H9 (cell line): ENCODE results near the gene CKS1B. TPM values are rescaled to one million over a fixed set of nuclear protein-coding genes. Genes with fewer than 3 reads are reported as not detected.
A peak's percentile ranks its signal among the peaks of the same experiment; 100 is the strongest.

Experiments used
- DNase-seq: peaks from one replicate; pipeline ENCODE4 v3.0.0-alpha.2; 2017
- H2AFZ ChIP-seq: one replicate; pipeline ENCODE4 v1.6.1; 2013; ENCODE audit warnings: mild to moderate bottlenecking, low read length, control low read depth, moderate library complexity
- H2AK5ac ChIP-seq: 2 replicates; pipeline ENCODE4 v1.6.1; 2013; ENCODE audit warnings: low read length, control low read depth, mixed read lengths; ENCODE audit not compliant: insufficient read length
- H2BK120ac ChIP-seq: one replicate; pipeline ENCODE4 v1.6.1; 2013; ENCODE audit warnings: low read depth, mild to moderate bottlenecking, low read length, control low read depth, inconsistent platforms; ENCODE audit not compliant: poor library complexity, severe bottlenecking
- H2BK12ac ChIP-seq: 2 replicates; pipeline ENCODE4 v1.6.1; 2013; ENCODE audit warnings: low read length, control low read depth, mixed read lengths, low read depth; ENCODE audit not compliant: insufficient read length
- H2BK15ac ChIP-seq: 2 replicates; pipeline ENCODE4 v1.6.1; 2013; ENCODE audit warnings: low read depth, low read length, control low read depth
- H2BK20ac ChIP-seq: one replicate; pipeline ENCODE4 v1.6.1; 2013; ENCODE audit warnings: low read depth, mild to moderate bottlenecking, low read length, control low read depth, inconsistent platforms; ENCODE audit not compliant: poor library complexity, severe bottlenecking
- H2BK5ac ChIP-seq: 2 replicates; pipeline ENCODE4 v1.6.1; 2013; ENCODE audit warnings: low read length, control low read depth, mixed read lengths; ENCODE audit not compliant: insufficient read length
- H3K14ac ChIP-seq: 2 replicates; pipeline ENCODE4 v1.6.1; 2013; ENCODE audit warnings: low read length, control low read depth; ENCODE audit not compliant: insufficient read depth
- H3K18ac ChIP-seq: 2 replicates; pipeline ENCODE4 v1.6.1; 2013; ENCODE audit warnings: low read depth, mild to moderate bottlenecking, mixed read lengths, low read length, control low read depth; ENCODE audit not compliant: insufficient read length
- H3K23ac ChIP-seq: 2 replicates; pipeline ENCODE4 v1.6.1; 2013; ENCODE audit warnings: low read length, control low read depth, mixed read lengths, low read depth; ENCODE audit not compliant: insufficient read length
- H3K23me2 ChIP-seq: 2 replicates; pipeline ENCODE4 v1.6.1; 2013; ENCODE audit warnings: low read depth, mild to moderate bottlenecking, mixed read lengths, low read length, control low read depth; ENCODE audit not compliant: insufficient read length, poor library complexity, severe bottlenecking
- H3K27ac ChIP-seq: 2 replicates; pipeline ENCODE4 v1.5.1; 2013; ENCODE audit warnings: low read length, control low read depth, mixed read lengths, low read depth; ENCODE audit not compliant: insufficient read length
- H3K27me3 ChIP-seq: 2 replicates; pipeline ENCODE4 v1.6.1; 2013; ENCODE audit warnings: low read length, control low read depth, inconsistent platforms; ENCODE audit not compliant: insufficient read depth
- H3K4ac ChIP-seq: 2 replicates; pipeline ENCODE4 v1.6.1; 2013; ENCODE audit warnings: low read depth, mild to moderate bottlenecking, control low read depth, inconsistent platforms, low read length, moderate library complexity
- H3K4me1 ChIP-seq: 2 replicates; pipeline ENCODE4 v1.6.1; 2013; ENCODE audit warnings: low read length, control low read depth, inconsistent platforms; ENCODE audit not compliant: insufficient read depth
- H3K4me2 ChIP-seq: 2 replicates; pipeline ENCODE4 v1.6.1; 2013; ENCODE audit warnings: low read length, control low read depth, mixed read lengths; ENCODE audit not compliant: insufficient read length, insufficient read depth
- H3K56ac ChIP-seq: 2 replicates; pipeline ENCODE4 v1.6.1; 2013; ENCODE audit warnings: low read depth, mild to moderate bottlenecking, mixed read lengths, low read length, control low read depth; ENCODE audit not compliant: insufficient read length
- H3K79me1 ChIP-seq: 2 replicates; pipeline ENCODE4 v1.6.1; 2013; ENCODE audit warnings: low read depth, mild to moderate bottlenecking, moderate library complexity, low read length, control low read depth, inconsistent platforms; ENCODE audit not compliant: insufficient read depth, poor library complexity, severe bottlenecking
- H3K79me2 ChIP-seq: 2 replicates; pipeline ENCODE4 v1.6.1; 2013; ENCODE audit warnings: low read length, control low read depth, inconsistent platforms; ENCODE audit not compliant: insufficient read depth
- H3K9ac ChIP-seq: 2 replicates; pipeline ENCODE4 v1.6.1; 2013; ENCODE audit warnings: low read length, control low read depth, mixed read lengths; ENCODE audit not compliant: insufficient read length; ENCODE audit errors: extremely low read depth
- H3K9me3 ChIP-seq: one replicate; pipeline ENCODE4 v1.6.1; 2013; ENCODE audit warnings: low read depth, low read length, inconsistent platforms; ENCODE audit not compliant: control insufficient read depth
- H3T11ph ChIP-seq: one replicate; pipeline ENCODE4 v1.6.1; 2013; ENCODE audit warnings: mild to moderate bottlenecking, low read length, control low read depth, inconsistent platforms
- H4K20me1 ChIP-seq: one replicate; pipeline ENCODE4 v1.6.1; 2013; ENCODE audit not compliant: control insufficient read depth, insufficient read length, insufficient read depth
- H4K5ac ChIP-seq: 2 replicates; pipeline ENCODE4 v1.6.1; 2013; ENCODE audit warnings: low read depth, mild to moderate bottlenecking, mixed read lengths, low read length, control low read depth; ENCODE audit not compliant: insufficient read length
- H4K8ac ChIP-seq: replicated peaks from 2 replicates; pipeline ENCODE4 v1.6.1; 2013; ENCODE audit warnings: low read length, control low read depth, mixed read lengths, low read depth; ENCODE audit not compliant: insufficient read length
- H4K91ac ChIP-seq: 2 replicates; pipeline ENCODE4 v1.6.1; 2013; ENCODE audit warnings: low read depth, mild to moderate bottlenecking, moderate library complexity, mixed read lengths, low read length, control low read depth; ENCODE audit not compliant: insufficient read length
- H3K27ac Mint-ChIP-seq, 3 experiments: 2 replicates in 2 of 3; 3 replicates in 1 of 3; pipeline ENCODE4 v1.8.0; 2020 to 2021; ENCODE audit warnings: mixed read lengths in 3 of 3, mild to moderate bottlenecking in 1 of 3, moderate library complexity in 1 of 3
- H3K27me3 Mint-ChIP-seq: 2 replicates; pipeline ENCODE4 v1.8.0; 2021; ENCODE audit warnings: low read depth, mild to moderate bottlenecking, moderate library complexity, mixed read lengths
- H3K36me3 Mint-ChIP-seq, 3 experiments: 2 replicates in 2 of 3; 3 replicates in 1 of 3; pipeline ENCODE4 v1.8.0; 2020 to 2021; ENCODE audit warnings: low read depth in 3 of 3, mixed read lengths in 3 of 3; ENCODE audit not compliant: insufficient read depth in 1 of 3
- H3K4me1 Mint-ChIP-seq, 2 experiments: 2 replicates each; pipeline ENCODE4 v1.8.0; 2020; ENCODE audit warnings: mixed read lengths in 2 of 2
- H3K4me3 Mint-ChIP-seq, 2 experiments: 2 replicates in 1 of 2; 3 replicates in 1 of 2; pipeline ENCODE4 v1.8.0; 2020 to 2021; ENCODE audit warnings: mild to moderate bottlenecking in 2 of 2, mixed read lengths in 2 of 2, moderate library complexity in 1 of 2
- H3K9me3 Mint-ChIP-seq, 2 experiments: 2 replicates in 1 of 2; 3 replicates in 1 of 2; pipeline ENCODE4 v1.8.0; 2020; ENCODE audit warnings: mild to moderate bottlenecking in 2 of 2, mixed read lengths in 2 of 2, moderate library complexity in 1 of 2
- CTCF ChIP-seq: fragments of 200-600 bp; sonication (generic); conservative IDR thresholded peaks from 3 replicates; pipeline ENCODE4 v1.8.0; 2021; ENCODE audit warnings: antibody characterized with exemption, mild to moderate bottlenecking
- WGBS: extraction: QIAGEN DNeasy Blood & Tissue Kit; methylation state at CpG from one replicate; pipeline ENCODE4 v1.1.7; 2013; ENCODE audit warnings: missing lambda C conversion rate, low lambda C conversion rate, mixed read lengths; ENCODE audit not compliant: insufficient read length; ENCODE audit errors: extremely low coverage; 5-methylcytosine and 5-hydroxymethylcytosine counted together
- total RNA-seq: library from RNA; stranded (reverse); gene quantifications from 2 replicates; pipeline ENCODE4 v1.2.1, GENCODE V29; 2021

CKS1B gene
- total RNA-seq, 1 experiment from 2014 or later, result 279 TPM

- no CpG with 5 or more reads among the region's 17 CpGs for WGBS
- Histone ChIP-seq H4K91ac (no peak overlapping the region), H3K79me1 (no peaks in the 10 kb centered on the region), H2AK5ac (no peak overlapping the region), H3K14ac (no peak overlapping the region), H4K8ac (no peak overlapping the region), H3K9me3 (no peaks in the 10 kb centered on the region), H3T11ph (no peak overlapping the region), H2BK120ac (no peak overlapping the region), H2BK5ac (no peak overlapping the region), H3K27ac (no peak overlapping the region), H3K23ac (no peak overlapping the region), H2AFZ (no peak overlapping the region), H3K79me2 (no peaks in the 10 kb centered on the region), H3K56ac (no peak overlapping the region), H4K20me1 (no peaks in the 10 kb centered on the region), H3K9ac (no peak overlapping the region), H3K23me2 (no peaks in the 10 kb centered on the region), H4K5ac (no peak overlapping the region), H2BK12ac (no peak overlapping the region), H3K4me2 (no peak overlapping the region), H3K4me1 (peaks cover 3% of the 10 kb centered on the region; the same call in 1 of the 2 replicates), H3K27me3 (no peaks in the 10 kb centered on the region), H2BK20ac (no peak overlapping the region), H2BK15ac (no peak overlapping the region), H3K4ac (no peak overlapping the region), H3K18ac (no peak overlapping the region)
- Mint-ChIP-seq H3K27ac (0 out of 7 replicates have a peak overlapping the region, but pooled peaks of 1 of the 3 experiments have one; percentile 36), H3K36me3 (peaks cover 0 to 15% (median 10%) of the 10 kb centered on the region in 3 experiments; a peak in 6 of 7 replicates), H3K27me3 (no peaks in the 10 kb centered on the region), H3K4me1 (peaks cover 9% of the 10 kb centered on the region in 2 experiments), H3K9me3 (no peaks in the 10 kb centered on the region), H3K4me3 (no peak overlapping the region; a peak in 1 of 5 replicates)
- no peak for TF ChIP-seq CTCF
- DNase-seq, result no peak
Observed at GRCh38 chr1:154945962-154946850, 28.3 kb upstream of the CKS1B start.
